ENCODE results near the gene ZBTB42.

The ZBTB42 gene

GRCh38 chr14:104775073-104775489, 25.8 kb upstream of the ZBTB42 start:
- H3K4me3 ChIP-seq (ENCODE audit: severe bottlenecking): no peak overlapping the region
- H3K27me3 ChIP-seq (ENCODE audit: insufficient read depth, poor library complexity, severe bottlenecking): no peaks in the 10 kb centered on the region
- H3K27ac ChIP-seq (ENCODE audit: poor library complexity, severe bottlenecking): no peak overlapping the region
- peaks cover 68% of the 10 kb centered on the region for H3K36me3 ChIP-seq (ENCODE audit: low read depth)
- no peaks in the 10 kb centered on the region for H3K4me1 ChIP-seq (ENCODE audit: insufficient read depth, poor library complexity, severe bottlenecking)
- no peak for DNase-seq (ENCODE audit: low spot score)
- no peak for ATAC-seq (ENCODE audit: low read depth)
- no peak for TF ChIP-seq CTCF (IDR thresholded peaks at IDR 0.05; ENCODE audit: poor library complexity, severe bottlenecking)
- H3K9me3 ChIP-seq (ENCODE audit: severe bottlenecking): no peaks in the 10 kb centered on the region

GRCh38 chr14:104776481-104776880, 24.4 kb upstream of the ZBTB42 start:
- Histone ChIP-seq H3K27ac (ENCODE audit: poor library complexity, severe bottlenecking) (no peak overlapping the region), H3K27me3 (ENCODE audit: insufficient read depth, poor library complexity, severe bottlenecking) (no peaks in the 10 kb centered on the region), H3K4me3 (ENCODE audit: severe bottlenecking) (no peak overlapping the region), H3K9me3 (ENCODE audit: severe bottlenecking) (no peaks in the 10 kb centered on the region), H3K36me3 (ENCODE audit: low read depth) (peaks cover 71% of the 10 kb centered on the region), H3K4me1 (ENCODE audit: insufficient read depth, poor library complexity, severe bottlenecking) (no peaks in the 10 kb centered on the region)
- DNase-seq (ENCODE audit: low spot score): no peak
- no peak for ATAC-seq (ENCODE audit: low read depth)
- TF ChIP-seq CTCF (IDR thresholded peaks at IDR 0.05; ENCODE audit: poor library complexity, severe bottlenecking): no peak

GRCh38 chr14:104776961-104777807, 23.7 kb upstream of the ZBTB42 start:
- Histone ChIP-seq H3K27me3 (ENCODE audit: insufficient read depth, poor library complexity, severe bottlenecking) (no peaks in the 10 kb centered on the region), H3K9me3 (ENCODE audit: severe bottlenecking) (no peaks in the 10 kb centered on the region), H3K36me3 (ENCODE audit: low read depth) (peaks cover 68% of the 10 kb centered on the region), H3K4me3 (ENCODE audit: severe bottlenecking) (no peak overlapping the region), H3K4me1 (ENCODE audit: insufficient read depth, poor library complexity, severe bottlenecking) (no peaks in the 10 kb centered on the region), H3K27ac (ENCODE audit: poor library complexity, severe bottlenecking) (no peak overlapping the region)
- TF ChIP-seq CTCF (IDR thresholded peaks at IDR 0.05; ENCODE audit: poor library complexity, severe bottlenecking): no peak
- ATAC-seq (ENCODE audit: low read depth): no peak
- no peak for DNase-seq (ENCODE audit: low spot score)

- no peaks in the 10 kb centered on the region for H3K27me3 ChIP-seq (ENCODE audit: insufficient read depth, poor library complexity, severe bottlenecking)
- no peak for ATAC-seq (ENCODE audit: low read depth)
- H3K27ac ChIP-seq (ENCODE audit: poor library complexity, severe bottlenecking): no peak overlapping the region
- TF ChIP-seq CTCF (IDR thresholded peaks at IDR 0.05; ENCODE audit: poor library complexity, severe bottlenecking): no peak
- peaks cover 64% of the 10 kb centered on the region for H3K36me3 ChIP-seq (ENCODE audit: low read depth)
- H3K9me3 ChIP-seq (ENCODE audit: severe bottlenecking): no peaks in the 10 kb centered on the region
- no peak for DNase-seq (ENCODE audit: low spot score)
- no peaks in the 10 kb centered on the region for H3K4me1 ChIP-seq (ENCODE audit: insufficient read depth, poor library complexity, severe bottlenecking)
- H3K4me3 ChIP-seq (ENCODE audit: severe bottlenecking): no peak overlapping the region
Measured at GRCh38 chr14:104777808-104778249, 23.1 kb upstream of the ZBTB42 start.
